IPS DF 4.7 (cell line): ENCODE results near the gene GCK.

Experiments
- DNase-seq: peaks from one replicate; pipeline ENCODE4 v3.0.0-alpha.2; 2013; ENCODE audit warnings: low spot score; ENCODE audit errors: extremely low read depth

GCK gene

DNA sequence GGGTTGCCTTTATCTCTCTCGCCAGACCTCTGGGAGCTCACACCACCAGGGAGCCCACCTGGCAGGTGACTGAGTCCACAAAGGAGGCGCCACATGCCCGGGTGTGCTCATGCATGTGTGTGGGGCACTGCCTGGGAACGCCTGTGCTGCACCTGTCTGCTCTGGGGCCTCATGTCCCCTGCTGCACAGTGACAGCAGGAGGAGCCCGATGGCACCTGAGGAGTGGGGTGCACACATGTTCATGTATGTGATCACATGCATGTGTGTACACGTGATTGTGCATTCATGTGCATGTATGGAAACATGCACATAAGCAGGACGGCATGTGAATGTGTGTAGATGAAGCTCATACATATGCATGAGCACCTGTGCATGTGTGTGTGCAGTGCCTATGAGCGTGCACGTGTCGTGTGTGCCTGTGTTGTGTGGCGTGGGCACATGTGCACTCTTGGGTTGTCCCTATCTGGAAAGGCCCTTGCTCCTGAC is 33.6 kb upstream of the GCK start:
- DNase-seq, result no peak

DNA sequence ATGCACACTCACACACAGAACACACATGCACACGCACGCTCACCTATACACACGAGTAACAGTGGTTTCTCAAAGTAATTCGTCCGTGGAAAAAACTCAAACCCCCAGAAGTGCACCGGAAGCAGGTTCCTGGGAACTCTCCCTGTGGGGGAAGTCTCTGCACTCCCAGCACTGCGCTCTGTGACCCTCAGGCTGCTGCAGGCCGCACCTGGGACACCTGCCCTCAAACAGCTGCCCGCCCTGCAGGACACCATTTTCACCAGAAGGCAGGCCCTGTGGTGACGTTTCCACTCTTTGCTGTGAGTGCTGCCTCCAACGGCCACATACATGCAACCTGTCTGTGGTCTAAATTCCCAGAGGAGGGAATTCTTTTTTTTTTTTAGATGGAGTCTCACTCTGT is 32.8 kb upstream of the GCK start:
- DNase-seq, result no peak

DNA sequence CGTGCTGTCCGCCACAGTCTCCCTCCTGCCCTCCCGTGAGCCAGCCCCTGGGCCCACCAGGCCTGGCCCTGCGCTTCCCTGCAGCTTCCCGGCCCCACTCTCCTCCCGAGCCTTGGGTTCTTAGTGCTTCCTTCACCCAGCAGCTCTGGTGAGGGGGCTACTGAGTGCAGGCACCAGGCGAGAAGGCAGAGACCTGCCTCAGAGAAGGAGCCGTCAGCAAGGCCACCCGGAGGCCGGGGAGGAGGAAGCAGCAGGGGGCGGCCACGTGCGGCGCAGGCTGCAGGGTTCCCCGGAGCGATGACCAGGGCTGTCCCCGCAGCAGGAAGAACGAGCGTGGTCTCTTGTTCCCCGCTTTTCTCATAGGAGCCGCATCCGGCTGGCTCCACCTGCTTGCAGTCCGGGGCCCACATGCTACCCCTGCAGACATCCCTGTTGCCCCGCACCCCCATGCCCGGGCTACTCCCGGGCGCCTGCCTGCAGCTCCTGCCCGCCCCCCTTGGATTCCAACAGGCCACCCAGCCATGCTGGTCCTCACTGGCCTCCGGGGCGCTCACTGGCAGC is 32.1 kb upstream of the GCK start:
- DNase-seq, result no peak

DNA sequence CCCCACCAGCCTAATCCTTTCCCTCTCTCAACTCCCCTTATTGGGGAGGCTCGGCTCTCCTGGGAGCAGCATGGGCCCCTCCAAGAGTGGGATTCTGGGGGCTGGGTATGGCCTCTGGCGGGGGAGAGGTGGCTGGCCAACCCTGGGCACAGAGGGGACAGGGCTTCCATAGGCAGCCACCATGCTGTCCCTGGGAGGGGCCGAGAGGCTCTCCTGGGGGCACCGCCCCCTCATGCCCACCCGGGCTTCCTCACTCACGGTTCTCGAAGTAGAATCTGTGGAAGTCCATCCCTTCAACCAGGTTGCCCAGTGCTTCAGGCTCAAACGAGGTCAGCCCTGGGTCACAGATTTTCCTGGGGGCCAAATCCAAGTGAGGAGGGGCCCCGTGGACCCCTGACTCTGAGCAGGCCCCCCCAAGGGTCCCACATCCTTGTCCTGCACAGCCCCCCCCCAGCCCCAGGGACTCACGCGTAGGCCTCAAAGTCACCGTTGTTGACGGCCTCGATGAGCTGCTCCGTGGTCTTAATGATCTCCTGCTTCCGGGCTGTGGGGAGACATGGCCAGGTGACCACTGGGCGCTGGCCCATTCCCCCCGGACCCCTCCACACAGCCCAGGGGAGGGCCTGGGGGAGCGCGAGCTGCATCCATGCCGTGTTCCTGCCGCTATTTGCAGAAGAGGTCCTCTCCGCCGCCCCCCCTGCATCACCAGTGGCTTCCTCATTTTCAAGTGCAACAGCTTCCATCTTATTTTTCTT is 31.3 kb upstream of the GCK start:
- DNase-seq, result no peak

DNA sequence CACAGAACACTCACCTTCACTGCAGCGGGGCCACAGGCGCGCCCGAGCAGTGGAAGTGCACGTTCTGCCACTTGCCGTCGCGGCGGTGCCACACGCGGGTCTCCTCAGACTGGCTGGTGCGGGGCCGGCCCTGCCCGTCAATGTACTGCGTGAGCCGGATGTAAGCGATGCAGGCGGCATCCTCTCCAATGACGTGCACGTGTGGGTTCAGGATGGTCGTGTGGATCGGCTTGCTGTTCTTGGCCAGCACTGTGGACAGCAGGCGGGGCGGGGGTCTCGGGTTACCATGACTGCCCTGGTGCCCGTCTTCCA is 30.8 kb upstream of the GCK start:
- no peak for DNase-seq

DNA sequence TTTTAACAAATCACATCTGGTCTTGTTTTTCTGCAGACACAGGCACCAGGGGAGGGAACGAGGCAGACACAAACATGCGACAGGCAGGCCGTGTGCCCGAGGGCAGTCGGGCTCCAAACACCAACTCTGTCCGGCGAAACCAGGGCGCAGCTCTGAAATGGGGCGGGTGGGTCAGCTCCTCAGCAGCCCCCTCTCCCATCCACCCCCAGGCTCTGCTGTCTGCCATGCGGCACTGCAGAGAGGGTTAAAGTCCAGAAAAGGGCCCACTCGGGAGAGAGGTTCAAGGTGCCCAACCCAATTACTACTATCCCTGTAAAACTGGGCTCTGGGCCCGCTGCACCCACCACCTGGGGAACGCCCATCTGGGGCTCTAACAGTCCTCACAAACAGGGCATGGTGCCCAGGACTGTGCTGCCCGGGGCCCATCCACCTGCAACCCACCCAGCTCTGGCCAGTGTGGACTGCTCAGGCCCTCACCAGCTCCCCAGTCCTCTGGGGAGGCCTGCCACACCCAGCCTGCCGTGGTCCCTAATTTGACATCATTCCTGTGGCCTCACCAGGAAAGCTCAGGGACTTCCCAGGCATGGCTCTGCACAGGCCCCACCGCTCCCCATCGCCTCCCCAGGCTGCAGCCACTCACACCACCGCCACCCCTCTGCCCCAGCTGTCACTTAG is 30.3 kb upstream of the GCK start:
- no peak for DNase-seq

DNA sequence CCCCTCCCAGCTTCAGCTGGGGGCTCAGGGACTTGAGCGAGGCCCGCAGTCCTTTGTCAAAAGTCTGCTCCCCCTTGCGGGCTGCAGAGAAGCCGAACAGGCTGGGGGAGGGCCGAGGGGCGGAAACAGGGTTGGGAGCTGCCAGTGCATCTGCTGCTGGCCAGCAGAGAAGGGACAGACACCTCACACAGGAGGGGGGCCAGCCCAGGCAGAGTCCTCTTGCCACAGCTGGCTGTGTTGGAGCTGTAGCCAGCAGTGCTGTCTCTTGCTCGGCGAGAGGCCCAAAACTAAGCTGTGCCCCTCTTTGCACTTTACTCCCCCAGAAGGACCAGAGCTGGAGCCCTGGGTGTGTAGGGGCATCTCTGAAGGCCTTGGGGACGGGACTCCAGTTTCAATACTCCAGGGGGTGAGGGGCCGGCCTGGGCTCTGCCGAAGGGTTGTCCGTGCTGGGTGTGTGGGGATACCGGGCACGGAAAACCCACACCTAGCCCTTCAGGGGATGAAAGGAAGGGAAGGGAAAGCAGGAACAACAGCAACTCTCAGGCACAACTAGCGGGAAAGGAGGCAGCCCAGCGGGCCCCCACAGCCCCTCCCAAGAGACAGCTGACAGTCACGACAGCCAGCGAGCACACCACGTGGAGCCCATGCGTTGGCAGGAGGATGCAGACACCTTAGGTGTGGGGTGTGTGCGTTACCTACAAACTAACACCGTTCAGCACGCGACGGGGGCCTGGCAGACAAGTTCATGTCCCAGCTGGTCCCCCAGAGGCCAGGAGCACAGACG is 29.4 kb upstream of the GCK start:
- no peak for DNase-seq

DNA sequence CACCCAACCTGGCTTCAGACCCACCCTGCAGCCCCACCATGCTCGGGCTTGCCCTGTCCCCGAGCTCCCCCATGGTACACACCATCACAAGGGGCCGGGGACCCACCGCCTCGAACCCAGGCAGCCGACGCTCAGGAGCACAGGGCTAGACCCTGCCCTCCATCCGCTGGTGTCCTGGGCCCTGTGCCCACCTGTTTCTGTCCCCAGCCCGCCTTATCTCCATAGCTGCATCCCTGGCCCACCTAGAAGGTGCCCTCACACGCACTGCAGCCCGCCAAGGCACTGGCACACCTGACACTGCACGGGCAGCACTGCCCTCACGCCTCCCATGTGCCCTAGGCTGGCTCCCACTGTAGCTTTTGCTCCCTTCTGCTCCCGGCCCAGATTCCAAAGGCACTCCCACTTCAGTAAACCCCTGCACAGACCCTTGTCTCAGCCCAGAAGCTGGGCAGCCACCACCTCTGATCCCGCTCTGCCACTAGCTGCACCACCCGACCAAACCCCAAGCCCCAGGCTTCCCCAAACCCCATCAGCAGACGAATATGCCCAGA is 28.7 kb upstream of the GCK start:
- DNase-seq, result no peak

DNA sequence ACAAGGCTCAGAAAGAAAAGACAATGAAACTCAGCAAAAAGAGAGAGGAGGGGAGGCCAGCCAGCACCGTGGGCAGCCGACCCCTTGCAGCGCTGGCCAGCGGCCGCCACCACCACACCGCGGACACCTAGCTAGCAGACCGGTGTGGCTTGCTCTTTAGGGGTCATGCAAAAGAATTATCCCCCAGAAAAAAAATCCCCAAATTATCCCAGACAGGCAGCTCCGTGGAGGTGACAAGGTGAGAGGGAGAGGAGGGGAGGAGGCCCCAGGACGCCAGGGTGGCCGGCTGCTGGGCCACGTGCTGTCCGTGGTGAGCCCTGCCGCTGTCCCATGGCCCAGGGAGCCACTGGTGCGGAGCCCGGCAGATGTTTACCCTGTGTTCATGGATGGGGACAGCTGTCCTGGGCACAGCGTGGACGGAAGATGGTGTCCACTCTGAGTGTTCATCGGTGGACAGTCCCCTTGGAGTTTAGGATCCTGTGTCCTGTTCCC is 28.0 kb upstream of the GCK start:
- DNase-seq, result no peak

DNA sequence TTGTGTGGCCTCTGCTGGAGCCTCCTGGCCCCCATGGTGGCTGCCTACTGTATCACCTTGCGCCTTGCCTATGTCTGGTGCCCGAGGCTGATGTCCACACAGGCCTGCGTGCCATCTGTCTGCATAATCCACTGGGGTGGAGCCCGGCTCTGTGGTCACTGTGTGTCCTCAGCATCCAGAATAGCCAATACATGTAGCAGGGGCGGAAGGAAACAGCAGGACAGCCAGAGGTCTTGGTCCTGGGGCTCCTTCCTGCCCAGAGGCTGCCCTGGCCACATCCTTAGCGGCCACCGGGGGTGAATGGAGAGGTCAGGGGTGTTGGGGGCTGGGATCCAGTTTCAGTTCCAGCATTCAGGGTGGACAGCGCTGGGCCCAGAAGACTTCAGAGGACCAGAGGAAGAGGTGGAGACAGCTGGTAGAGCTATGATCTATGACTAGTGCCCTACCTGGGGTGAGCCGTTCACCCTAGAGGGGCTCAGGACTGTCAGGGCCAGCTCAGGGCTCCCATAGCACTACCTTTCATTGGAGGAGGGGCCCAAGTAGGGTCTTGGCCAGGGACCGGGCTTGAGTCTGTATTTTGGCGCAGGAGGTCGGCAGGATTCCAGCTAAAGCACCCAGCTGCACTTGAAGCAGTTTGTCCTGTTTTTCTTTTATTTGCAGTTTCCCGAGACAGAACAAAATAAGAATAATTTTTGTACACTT is 27.4 kb upstream of the GCK start:
- no peak for DNase-seq

DNA sequence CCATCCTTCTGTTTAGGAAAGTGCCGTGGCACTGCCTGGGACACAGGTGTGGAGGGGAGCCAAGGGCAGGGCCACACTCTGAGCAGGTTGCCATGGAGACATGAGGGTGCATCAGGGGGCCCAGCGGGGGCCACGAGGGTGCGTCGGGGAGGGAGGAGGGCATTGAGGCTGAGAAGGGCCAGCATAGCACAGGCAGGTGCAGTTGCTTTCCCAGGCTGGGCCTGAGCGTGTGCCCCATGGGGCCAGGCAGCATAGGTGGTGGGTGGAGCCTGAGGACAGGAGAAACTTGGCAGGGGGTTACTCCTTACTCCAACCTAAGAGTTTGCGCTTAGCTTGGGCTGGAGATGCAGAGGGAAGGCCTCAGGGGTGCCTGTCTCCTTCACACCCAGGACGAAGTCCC is 26.8 kb upstream of the GCK start:
- no peak for DNase-seq

DNA sequence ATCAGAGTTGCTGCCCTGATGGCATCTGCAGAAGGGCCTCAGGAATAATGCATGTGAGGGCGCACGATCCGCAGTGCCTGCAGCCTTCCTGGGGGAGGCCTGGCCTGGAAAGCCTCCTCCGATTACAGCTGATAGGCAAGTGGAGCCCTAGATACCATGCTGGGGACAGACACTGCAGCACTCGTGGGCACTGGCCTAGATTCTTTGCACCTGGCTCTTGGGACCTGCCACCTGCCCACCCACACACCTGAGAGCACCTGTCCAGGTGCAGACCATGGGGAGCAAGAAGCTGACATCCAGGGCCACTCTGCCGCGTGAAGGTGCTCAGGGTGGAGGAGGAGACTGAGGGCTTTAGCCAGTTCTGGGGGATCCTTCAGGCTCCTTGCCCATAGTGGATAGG is 26.3 kb upstream of the GCK start:
- DNase-seq, result no peak

DNA sequence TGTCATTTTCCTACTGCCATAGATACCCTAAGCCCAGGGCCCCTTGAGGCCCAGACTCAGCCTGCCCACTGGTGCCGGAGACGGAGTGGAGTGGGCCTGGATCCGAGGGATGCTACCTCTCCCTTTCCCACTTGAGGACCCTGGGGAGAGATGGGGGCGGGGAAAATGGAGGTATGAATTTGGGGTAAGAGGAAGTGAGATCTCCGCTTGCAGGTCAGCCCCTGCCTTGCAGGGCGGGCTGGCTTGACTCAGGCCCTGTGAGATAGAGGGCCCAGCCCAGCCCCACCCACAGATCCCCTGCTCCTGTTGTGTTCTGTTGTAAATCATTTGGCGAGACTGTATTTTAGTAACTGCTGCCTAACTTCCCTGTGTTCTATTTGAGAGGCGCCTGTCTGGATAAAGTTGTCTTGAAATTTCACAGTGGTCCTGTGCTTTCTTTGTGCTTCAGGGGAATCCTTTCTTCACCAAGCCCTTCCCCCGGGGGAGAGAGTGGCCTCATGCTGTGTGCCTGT is 24.7 kb upstream of the GCK start:
- no peak for DNase-seq

DNA sequence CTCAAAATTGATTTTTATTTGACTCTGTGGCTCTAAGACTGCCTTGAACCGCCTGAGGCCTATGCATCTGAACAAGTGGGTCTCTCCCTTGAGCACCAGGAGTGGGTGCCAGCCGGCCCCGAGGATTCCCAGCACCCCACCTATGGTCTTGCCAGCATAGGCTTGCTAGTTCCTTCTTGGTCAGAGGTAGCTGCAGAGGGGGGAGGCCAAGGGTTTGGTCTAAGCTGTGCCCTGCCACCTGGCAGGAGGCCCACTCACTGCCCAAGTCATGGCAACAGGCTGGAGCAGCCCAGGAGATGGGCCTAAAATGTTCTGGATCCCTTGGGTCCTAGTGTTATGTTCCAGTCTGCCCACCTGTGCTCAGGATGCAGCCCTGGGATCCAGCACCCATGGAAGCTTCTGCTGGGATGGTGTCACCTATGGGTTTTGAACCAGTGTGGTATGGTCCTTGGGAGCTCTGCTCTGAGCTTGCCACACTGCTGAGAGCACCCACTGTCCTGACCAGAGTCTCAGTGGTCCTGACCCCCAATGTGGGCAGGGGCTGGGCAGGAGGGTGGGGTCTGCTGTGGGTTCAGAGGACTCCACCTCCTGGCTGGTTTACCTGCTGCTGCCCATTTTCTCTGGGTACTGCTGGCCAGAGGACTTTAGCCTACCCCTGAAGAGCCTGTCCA is 24.1 kb upstream of the GCK start:
- DNase-seq, result no peak

DNA sequence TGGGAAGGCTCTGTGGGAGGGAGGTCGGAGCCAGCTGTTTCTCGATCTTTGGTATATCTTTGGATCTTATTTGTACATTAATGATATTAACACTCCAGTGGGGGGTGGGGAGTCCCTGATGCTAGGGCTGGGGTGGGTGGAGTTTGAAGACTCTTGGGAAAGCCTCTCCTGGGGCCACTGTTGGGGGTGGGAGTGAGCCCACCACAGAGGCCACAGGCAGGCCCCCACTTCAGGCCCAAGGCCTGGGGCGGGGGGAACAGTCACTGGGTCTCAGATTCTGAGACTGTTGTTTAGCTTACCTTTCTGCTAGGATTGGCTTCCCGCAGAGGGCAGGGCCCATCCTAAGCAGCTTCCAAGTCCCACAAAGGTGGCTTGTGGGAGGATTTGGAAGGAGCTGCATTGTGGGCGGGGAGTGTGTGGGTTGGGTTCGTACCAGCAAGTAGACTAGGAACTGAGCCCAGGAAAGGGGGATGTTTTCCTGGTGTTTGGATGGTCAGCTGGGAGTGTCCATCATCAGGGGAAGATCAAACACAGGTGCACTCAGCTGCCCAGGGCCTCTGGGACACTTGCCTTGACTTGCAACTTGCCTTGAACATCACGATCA is 23.4 kb upstream of the GCK start:
- DNase-seq, result no peak

DNA sequence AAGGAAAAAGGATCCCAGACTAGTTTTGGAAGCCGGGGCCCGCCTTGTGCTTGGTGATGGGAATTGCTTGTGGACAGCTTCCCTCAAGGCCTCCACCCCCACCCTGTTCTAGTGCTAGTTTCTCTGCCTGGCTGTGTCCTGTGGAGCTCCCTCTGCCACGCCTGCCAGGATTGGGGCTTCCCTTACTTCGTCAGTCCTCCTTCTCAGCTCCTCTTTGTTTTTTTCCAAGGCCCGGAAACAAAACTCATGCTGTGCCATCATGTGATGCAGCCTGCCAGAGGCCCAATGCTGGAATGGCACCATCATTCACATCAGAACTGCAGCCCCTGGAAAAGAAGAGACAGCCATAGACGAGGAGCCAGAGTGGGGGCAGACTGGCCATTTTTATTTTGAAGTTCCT is 22.8 kb upstream of the GCK start:
- DNase-seq, result no peak

DNA sequence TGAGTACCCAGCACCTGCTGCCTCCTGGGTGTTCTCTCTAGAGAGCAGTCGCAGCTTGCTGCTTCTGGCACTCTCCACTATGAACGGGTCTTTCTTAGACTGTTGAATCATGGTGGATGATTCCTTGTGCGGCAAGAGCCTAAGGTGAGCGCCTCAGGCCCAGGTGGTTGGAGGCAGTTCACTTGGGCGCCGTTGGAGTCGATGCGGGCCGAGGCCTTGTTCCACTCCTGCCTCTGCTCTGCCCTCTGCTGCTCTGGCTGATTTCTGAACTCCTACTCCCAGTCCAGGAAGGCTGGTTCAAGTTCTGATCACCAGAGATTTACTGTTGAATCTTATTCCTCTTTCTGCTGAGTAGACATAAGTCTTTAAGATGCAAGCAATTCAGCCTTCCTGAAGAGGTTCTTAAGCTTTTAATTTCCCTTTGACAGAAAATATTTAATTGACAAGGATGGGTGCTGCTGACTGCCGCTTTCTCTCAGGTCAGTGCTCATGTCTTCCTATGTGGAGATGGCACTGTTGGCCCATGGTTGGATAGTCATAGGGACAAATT is 22.0 kb upstream of the GCK start:
- no peak for DNase-seq

DNA sequence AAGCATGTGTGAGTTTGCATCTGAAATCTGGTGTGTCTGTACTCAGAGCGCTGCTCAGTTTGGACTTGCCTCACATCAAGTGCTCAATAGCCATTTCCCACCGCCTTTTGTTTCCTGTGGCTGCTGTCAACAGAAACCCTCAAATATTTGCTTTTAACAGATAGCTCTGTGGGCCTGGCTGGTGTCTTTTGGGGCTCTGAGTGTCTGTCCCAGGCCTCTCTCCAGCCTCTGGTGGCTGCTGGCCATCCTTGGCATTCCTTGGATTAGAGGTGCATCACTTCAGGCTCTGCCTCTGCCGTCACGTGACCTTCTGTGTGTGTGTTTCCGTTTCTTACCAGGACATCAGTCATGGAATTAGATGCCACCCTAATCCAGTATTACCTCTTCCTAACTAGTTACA is 20.9 kb upstream of the GCK start:
- no peak for DNase-seq

DNA sequence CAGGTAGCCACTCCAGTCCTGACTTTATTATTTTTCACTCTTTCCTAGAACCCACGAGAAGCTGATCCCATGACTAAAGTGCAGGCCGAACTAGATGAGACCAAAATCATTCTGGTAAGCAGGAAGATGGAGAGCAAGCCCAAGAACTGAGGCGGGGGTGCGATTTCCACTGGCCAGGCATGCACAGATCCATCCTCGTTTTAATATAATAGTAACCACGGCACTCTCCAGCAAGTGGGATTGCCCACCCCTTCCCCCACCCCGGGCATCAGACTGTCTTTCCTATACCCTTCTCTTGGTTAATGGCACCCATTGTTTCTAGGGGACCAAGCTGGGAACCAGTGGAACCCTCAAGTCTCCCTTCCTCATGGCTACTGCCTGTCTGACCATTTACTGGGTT is 18.8 kb upstream of the GCK start:
- DNase-seq, result no peak

DNA sequence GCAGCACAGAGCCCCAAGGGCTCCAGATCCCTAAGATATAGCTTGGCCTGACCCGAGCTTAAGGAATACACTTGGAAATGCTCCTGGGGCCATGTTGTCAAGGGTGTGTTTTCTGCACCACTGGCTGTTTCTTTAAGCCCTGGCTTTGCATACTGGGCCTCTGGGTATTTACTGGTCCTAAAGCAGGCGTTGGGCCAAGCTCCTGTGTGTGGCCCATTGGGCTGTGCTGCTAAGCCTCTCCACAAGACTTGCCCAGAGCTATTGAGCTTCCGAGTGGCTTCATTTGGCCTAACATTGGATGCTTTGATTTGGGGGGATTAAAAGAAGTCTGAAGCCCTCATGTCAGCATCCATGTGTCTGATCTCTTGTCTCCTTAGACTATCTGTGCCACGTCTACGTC is 16.8 kb upstream of the GCK start:
- DNase-seq, result no peak
